VCaP (cell line): ENCODE results near the gene ZBTB45.

Source experiments
- H3K27ac ChIP-seq: fragments of 450-650 bp; 2 replicates; pipeline ENCODE4 v1.5.1; 2017
- TF ChIP-seq, protein P1 (sequence below): fragments of 450-650 bp; conservative IDR thresholded peaks from 2 replicates; pipeline ENCODE4 v1.5.1; 2017; ENCODE audit warnings: mild to moderate bottlenecking, moderate library complexity

ZBTB45 gene

GRCh38 chr19:58538257-58539168 is 18.9 kb upstream of the ZBTB45 start:
- no peak overlapping the region for H3K27ac ChIP-seq
- TF ChIP-seq, protein P1, sequence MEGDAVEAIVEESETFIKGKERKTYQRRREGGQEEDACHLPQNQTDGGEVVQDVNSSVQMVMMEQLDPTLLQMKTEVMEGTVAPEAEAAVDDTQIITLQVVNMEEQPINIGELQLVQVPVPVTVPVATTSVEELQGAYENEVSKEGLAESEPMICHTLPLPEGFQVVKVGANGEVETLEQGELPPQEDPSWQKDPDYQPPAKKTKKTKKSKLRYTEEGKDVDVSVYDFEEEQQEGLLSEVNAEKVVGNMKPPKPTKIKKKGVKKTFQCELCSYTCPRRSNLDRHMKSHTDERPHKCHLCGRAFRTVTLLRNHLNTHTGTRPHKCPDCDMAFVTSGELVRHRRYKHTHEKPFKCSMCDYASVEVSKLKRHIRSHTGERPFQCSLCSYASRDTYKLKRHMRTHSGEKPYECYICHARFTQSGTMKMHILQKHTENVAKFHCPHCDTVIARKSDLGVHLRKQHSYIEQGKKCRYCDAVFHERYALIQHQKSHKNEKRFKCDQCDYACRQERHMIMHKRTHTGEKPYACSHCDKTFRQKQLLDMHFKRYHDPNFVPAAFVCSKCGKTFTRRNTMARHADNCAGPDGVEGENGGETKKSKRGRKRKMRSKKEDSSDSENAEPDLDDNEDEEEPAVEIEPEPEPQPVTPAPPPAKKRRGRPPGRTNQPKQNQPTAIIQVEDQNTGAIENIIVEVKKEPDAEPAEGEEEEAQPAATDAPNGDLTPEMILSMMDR: no peak

- TF ChIP-seq, protein P1: no peak
- no peak overlapping the region for H3K27ac ChIP-seq
These were observed 17.5 kb upstream of the ZBTB45 start for GRCh38 chr19:58536852-58537798.

DNA sequence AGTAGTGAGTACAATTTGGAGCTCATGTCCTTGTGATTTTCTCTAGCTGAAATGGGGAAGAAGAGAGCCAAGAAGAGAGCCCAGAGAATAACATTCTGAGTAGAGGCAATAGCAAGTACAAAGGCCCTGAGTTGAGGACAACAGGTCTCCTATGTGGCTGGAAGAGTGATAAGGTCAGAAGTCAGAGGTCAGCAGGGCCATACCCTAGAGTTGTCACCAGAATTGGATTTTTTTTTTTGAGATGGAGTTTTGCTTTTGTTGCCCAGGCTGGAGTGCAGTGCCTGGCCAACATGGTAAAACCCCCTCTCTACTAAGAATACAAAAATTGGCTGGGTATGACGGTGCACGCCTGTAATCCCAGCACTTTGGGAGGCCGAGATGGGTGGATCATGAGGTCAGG is 16.2 kb upstream of the ZBTB45 start:
- TF ChIP-seq, protein P1: no peak
- no peak overlapping the region for H3K27ac ChIP-seq

- TF ChIP-seq, protein P1: no peak
- no peak overlapping the region for H3K27ac ChIP-seq
These were observed 11.6 kb upstream of the ZBTB45 start for GRCh38 chr19:58531034-58531840.

- TF ChIP-seq, protein P1: no peak
These were observed 9.8 kb upstream of the ZBTB45 start for GRCh38 chr19:58529405-58529804.

DNA sequence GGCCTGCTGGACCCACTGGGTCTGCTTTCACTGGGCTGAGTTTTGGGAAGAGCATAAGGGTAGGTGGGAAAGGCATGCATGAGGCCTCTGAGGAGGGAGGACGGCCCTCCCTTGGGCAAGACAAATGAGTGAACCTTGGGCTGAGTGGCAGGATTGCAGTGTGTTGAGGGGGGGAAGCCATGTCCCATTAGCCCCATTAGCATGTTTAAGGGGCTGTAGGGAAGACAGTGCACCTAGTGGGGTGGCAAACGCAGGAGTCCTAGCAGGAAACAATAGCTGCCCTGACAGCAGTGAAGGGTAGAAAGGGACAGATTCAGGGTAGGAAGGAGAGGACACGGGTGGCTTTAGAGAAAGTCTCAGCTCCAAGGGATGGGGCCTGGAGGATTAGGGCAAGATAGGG is 3.1 kb upstream of the ZBTB45 start:
- TF ChIP-seq, protein P1: no peak
- no peak overlapping the region for H3K27ac ChIP-seq

More at GRCh38 chr19:58529405-58529804, 9.8 kb upstream of the ZBTB45 start:
- no peak overlapping the region for H3K27ac ChIP-seq
